Activated CD8-positive, alpha-beta T cell treated with anti-CD3 and anti-CD28 coated beads for 36 hours (primary cell): ENCODE results near the gene KAZN. TPM values are rescaled to one million over a fixed set of nuclear protein-coding genes. Genes with fewer than 3 reads are reported as not detected.

Experiments used
- ATAC-seq: fragments of 200-7000 bp; cut with Tn5 transposase; one replicate; pipeline ENCODE4 v1.10.0; 2021; ENCODE audit warnings: mild to moderate bottlenecking, moderate library complexity
- CTCF ChIA-PET: fragments of 350-600 bp; sonication (Branson Sonifier 250); formaldehyde crosslinking; loops from one replicate; lab custom pipeline; 2021; ENCODE audit warnings: antibody characterized with exemption; lab: Charles Lee
- POLR2A ChIA-PET: fragments of 350-600 bp; sonication (Branson Sonifier 250); formaldehyde crosslinking; loops from one replicate; lab custom pipeline; 2021; ENCODE audit warnings: antibody characterized with exemption; lab: Charles Lee
- DNase-seq: peaks from one replicate; pipeline ENCODE4 v3.0.0-alpha.2; 2020
- H3K27ac Mint-ChIP-seq: one replicate; pipeline ENCODE4 v1.8.0; 2021; ENCODE audit warnings: mild to moderate bottlenecking, mixed read lengths
- H3K27me3 Mint-ChIP-seq: one replicate; pipeline ENCODE4 v1.8.0; 2021; ENCODE audit warnings: mixed read lengths
- H3K36me3 Mint-ChIP-seq: one replicate; pipeline ENCODE4 v1.8.0; 2021; ENCODE audit warnings: low read depth, mixed read lengths
- H3K4me1 Mint-ChIP-seq: one replicate; pipeline ENCODE4 v1.8.0; 2021; ENCODE audit warnings: low read depth, mixed read lengths
- H3K4me3 Mint-ChIP-seq: one replicate; pipeline ENCODE4 v1.8.0; 2021; ENCODE audit warnings: mild to moderate bottlenecking, moderate library complexity, mixed read lengths
- H3K9me3 Mint-ChIP-seq: one replicate; pipeline ENCODE4 v1.8.0; 2021; ENCODE audit warnings: mixed read lengths
- intact Hi-C: fragments of 100-400 bp; cut with micrococcal nuclease; formaldehyde crosslinking; loops from one replicate; pipeline ENCODE4 v1.10.0; 2022
- total RNA-seq, 2 experiments: library from RNA; stranded (reverse); gene quantifications; one replicate each; pipeline ENCODE4 v1.2.3, GENCODE V29; 2021
- TF ChIP-seq, protein P1 (sequence below): fragments of 200-600 bp; IDR thresholded peaks from one replicate; pipeline ENCODE4 v1.8.0; 2022; ENCODE audit warnings: antibody characterized with exemption, mild to moderate bottlenecking

Gene KAZN
- total RNA-seq, 2 experiments from 2014 or later = 1.7 to 1.9 TPM

DNA sequence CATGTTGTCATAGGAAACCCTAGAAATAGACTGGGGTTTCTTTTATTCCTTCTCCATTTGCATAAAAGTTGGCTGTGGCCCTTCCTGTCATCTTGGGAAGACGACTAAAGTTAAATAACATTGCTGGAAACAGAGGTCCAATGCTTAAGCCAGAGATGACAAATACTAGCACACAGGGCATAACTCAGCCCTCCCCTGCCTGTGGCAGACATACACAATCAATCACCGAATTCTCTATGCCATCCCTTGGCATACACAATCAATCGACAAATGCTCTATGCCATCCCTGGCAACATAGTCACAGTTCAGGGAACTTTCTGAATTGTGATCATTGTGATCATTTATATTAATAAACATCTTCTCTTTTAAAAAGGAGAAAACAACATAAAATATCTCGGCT lies 229.4 kb downstream of the KAZN start:
- TF ChIP-seq, protein P1, sequence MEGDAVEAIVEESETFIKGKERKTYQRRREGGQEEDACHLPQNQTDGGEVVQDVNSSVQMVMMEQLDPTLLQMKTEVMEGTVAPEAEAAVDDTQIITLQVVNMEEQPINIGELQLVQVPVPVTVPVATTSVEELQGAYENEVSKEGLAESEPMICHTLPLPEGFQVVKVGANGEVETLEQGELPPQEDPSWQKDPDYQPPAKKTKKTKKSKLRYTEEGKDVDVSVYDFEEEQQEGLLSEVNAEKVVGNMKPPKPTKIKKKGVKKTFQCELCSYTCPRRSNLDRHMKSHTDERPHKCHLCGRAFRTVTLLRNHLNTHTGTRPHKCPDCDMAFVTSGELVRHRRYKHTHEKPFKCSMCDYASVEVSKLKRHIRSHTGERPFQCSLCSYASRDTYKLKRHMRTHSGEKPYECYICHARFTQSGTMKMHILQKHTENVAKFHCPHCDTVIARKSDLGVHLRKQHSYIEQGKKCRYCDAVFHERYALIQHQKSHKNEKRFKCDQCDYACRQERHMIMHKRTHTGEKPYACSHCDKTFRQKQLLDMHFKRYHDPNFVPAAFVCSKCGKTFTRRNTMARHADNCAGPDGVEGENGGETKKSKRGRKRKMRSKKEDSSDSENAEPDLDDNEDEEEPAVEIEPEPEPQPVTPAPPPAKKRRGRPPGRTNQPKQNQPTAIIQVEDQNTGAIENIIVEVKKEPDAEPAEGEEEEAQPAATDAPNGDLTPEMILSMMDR = no peak
- Mint-ChIP-seq H3K4me3 (no peak overlapping the region), H3K36me3 (no peaks in the 10 kb centered on the region), H3K9me3 (no peaks in the 10 kb centered on the region), H3K27ac (no peak overlapping the region), H3K27me3 (no peaks in the 10 kb centered on the region), H3K4me1 (no peaks in the 10 kb centered on the region)
- ChIA-PET CTCF (no interaction called here), POLR2A (no interaction called here)
- ATAC-seq (no peak), DNase-seq (no peak)
- intact Hi-C loops = no loop called here

DNA sequence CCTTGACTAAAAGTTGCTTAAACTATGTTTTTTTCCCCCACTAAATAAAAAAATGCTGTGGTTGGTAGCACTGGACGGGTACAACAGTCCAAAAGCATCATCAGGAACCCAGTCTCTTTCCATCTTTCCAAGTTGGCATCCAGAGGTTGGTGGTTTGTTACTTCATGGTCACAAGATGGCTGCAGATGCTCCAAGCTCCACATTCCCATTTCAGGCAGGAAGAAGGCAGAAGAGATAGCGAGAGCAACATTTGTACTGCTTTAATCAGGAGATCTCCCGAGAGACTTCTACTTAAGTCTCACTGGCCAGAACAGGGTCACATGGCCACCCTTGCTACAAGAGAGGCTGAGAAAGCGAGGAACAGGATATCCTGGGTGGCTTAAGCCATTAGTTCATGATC lies 230.2 kb downstream of the KAZN start:
- Mint-ChIP-seq H3K27me3 (no peaks in the 10 kb centered on the region), H3K36me3 (no peaks in the 10 kb centered on the region), H3K4me1 (no peaks in the 10 kb centered on the region), H3K4me3 (no peak overlapping the region), H3K27ac (no peak overlapping the region), H3K9me3 (no peaks in the 10 kb centered on the region)
- CTCF ChIA-PET = no interaction called here
- intact Hi-C loops = no loop called here
- ATAC-seq = no peak
- DNase-seq = no peak
- POLR2A ChIA-PET = no interaction called here
- TF ChIP-seq, protein P1 = no peak

DNA sequence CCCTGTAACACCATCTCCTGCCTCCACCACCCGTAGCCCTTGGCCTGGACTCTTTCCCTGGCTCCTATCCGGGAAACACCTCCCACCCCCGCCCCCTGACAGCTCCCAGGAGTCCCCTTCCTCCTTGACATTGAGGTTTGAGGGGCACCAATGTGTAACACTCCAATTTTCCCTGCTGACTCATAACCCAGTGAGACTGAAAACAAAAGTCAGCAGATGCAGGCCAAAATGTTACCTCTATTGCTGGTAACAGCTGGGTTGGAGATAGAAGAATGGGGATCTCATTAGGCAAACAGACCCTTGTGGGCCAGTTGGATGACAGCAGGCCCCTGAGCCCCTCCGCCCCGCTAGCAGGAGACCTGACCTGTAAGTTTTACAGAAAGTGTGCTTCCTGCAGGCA lies 237.2 kb downstream of the KAZN start:
- peaks cover 1% of the 10 kb centered on the region for H3K9me3 Mint-ChIP-seq
- H3K36me3 Mint-ChIP-seq = no peaks in the 10 kb centered on the region
- H3K4me3 Mint-ChIP-seq = no peak overlapping the region
- H3K4me1 Mint-ChIP-seq = no peaks in the 10 kb centered on the region
- ChIA-PET POLR2A (no interaction called here), CTCF (no interaction called here)
- DNase-seq (no peak), ATAC-seq (no peak)
- TF ChIP-seq, protein P1 = no peak
- peaks cover 4% of the 10 kb centered on the region for H3K27me3 Mint-ChIP-seq
- no peak overlapping the region for H3K27ac Mint-ChIP-seq
- intact Hi-C loops = no loop called here

DNA sequence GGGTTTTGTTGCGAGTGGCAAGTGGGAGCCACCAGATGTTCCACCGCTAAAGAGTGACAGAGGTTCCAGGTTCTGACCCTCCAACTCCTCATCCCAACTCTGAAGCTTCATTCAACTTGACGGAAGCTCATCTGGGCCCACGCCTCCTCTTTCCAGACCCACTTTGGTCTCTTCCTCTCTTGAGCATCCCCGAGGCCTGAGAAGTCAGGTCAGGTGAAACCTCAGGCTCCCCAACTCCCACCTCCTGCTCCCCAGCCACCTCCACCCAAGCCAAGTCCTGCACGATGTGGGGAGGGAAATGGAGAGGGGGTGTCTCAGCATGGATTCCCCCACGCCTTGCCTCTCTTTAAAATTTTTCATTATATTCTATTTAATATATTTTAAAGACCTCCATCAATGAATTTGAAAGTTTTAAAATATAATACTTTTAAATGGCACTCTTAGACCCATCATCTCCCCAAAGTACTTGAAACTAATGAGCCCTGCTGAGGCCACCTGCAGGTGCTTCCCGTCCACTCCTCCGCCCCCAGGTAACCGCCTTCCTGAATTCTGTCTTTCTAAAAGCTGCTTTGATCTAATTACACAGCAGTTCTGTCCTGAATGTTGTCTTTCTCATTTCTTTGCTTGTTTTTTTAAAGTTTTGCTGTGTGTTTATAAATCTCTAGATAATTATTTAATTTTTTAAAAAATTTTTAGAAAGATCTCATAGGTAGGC lies 238.1 kb downstream of the KAZN start:
- TF ChIP-seq, protein P1 = no peak
- no peak overlapping the region for H3K27ac Mint-ChIP-seq
- H3K27me3 Mint-ChIP-seq = peaks cover 9% of the 10 kb centered on the region
- DNase-seq = no peak
- intact Hi-C loops = no loop called here
- no peak for ATAC-seq
- H3K4me1 Mint-ChIP-seq = no peaks in the 10 kb centered on the region
- POLR2A ChIA-PET = no interaction called here
- CTCF ChIA-PET = no interaction called here
- no peak overlapping the region for H3K4me3 Mint-ChIP-seq
- H3K9me3 Mint-ChIP-seq = peaks cover 7% of the 10 kb centered on the region
- peaks cover under 1% of the 10 kb centered on the region for H3K36me3 Mint-ChIP-seq

DNA sequence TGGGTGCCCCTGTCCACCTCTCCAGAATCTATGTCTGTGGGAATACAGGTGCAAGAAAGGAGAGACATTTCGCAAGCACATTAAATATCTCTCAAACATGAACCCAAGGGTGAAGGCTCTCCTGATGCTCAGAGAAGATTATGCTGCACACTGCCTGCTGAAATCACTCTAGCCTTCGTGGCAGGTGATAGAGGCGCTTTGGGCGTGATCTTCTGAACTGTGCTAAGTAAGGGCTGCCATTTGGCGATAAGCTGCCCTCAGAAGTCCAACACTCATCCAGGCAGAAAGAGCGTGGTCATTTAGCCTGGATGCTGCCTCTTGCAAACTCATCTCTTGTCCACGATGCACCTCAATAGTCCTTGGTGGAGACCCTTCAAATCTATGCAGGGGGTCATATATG lies 241.9 kb downstream of the KAZN start:
- ChIA-PET CTCF (no interaction called here), POLR2A (no interaction called here)
- Mint-ChIP-seq H3K27me3 (peaks cover 16% of the 10 kb centered on the region), H3K36me3 (peaks cover 5% of the 10 kb centered on the region), H3K27ac (no peak overlapping the region), H3K9me3 (peaks cover 21% of the 10 kb centered on the region), H3K4me3 (no peak overlapping the region), H3K4me1 (no peaks in the 10 kb centered on the region)
- intact Hi-C loops = no loop called here
- ATAC-seq = no peak
- TF ChIP-seq, protein P1 = no peak
- no peak for DNase-seq
